Omental fat pad (tissue), 4 donors: Measurements from ENCODE around the gene GALNT11. TPM values are rescaled to one million over a fixed set of nuclear protein-coding genes. Genes with fewer than 3 reads are reported as not detected.

Experiments used
- ATAC-seq: fragments of 150-250 bp; one replicate; pipeline ENCODE4 v1.9.1; 2016; ENCODE audit warnings: mild to moderate bottlenecking, moderate library complexity; ENCODE audit not compliant: low FRiP score
- DNase-seq: peaks from one replicate; pipeline ENCODE4 v3.0.0-alpha.2; 2019; ENCODE audit warnings: low spot score
- CTCF ChIP-seq, 3 donors: fragments of 450-650 bp; IDR thresholded peaks; one replicate each; pipeline ENCODE4 v1.5.1; 2016 to 2017; ENCODE audit warnings: antibody characterized with exemption in 3 of 3, mild to moderate bottlenecking in 3 of 3, moderate library complexity in 2 of 3
- small RNA-seq: library from RNA; depleted of rRNA; stranded (forward); fragments of <200 nt; gene quantifications from one replicate; pipeline ENCODE3, GENCODE V24; 2016
- total RNA-seq, 4 donors: library from RNA; depleted of rRNA; stranded (reverse); fragments of >200 nt; gene quantifications; one replicate each; pipeline ENCODE4 v1.1.0, GENCODE V29; 2016

Gene GALNT11
- total RNA-seq, 4 donors from 2014 or later: 45.2 to 53.4 (median 51.4) TPM

GRCh38 chr7:152161171-152161570 lies 135.7 kb downstream of the GALNT11 start:
- DNase-seq: no peak
- TF ChIP-seq CTCF (IDR thresholded peaks at IDR 0.05): no peak
- no peak for ATAC-seq

DNA sequence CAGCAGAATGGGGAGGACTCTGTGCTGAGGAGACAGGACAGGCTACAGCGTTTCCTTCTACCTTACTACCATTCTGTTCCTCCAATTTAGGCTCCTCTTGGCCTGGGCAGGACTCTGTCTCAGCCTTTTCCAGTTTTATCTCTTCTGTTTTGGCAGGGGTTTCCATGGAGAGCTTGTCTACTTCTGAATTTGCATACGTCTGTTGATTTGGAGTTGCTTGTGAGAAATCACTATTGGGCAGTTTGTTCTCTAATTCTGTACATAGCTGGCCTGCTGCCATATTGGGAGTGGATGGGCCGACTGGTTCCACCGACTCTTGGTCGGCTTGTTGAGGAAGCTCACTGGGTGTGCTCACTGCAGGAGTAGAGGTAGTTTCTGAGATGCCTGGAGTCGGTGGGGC lies 136.8 kb downstream of the GALNT11 start:
- DNase-seq (no peak), ATAC-seq (no peak)
- TF ChIP-seq CTCF (IDR thresholded peaks at IDR 0.05): no peak

Small RNA genes within 50 kb of the gene (small RNA-seq; reads per million reads assigned to genes)
- not detected for gene RF00017

Other genes with a start within 250 kb of the GALNT11 start
- gene PRKAG2, start 148.6 kb upstream of the GALNT11 start, total RNA-seq: 10 to 100 TPM; 31.6 to 49.5 (median 36.9) TPM
- not detected for gene GALNTL5, start 69.2 kb upstream of the GALNT11 start, total RNA-seq